ENCODE data around the gene TASP1.

DNA sequence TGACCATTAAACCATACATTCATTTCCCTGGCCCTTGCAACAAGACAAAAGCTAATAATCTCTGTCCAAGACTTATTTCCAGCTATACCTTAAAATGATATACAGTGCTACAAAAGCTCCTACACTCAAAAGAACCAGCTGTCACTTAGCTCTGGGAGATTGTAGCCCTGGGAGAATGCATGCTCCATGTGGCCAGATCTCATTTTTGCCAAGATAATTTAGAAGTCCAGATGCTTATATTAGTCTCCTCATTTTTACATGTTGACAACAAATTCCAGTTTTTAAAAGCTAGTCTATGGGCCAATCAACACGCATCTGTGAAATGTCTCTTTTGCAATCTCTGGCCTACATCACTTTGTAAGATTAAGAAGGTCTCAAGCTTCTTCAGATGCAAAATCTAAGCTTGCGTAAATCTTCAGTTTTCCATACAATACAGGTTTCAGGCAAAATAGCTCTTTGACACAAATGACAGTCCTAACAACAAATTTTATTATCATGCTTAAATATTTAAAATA, 27.1 kb downstream of the TASP1 start:
- no peak for TF ChIP-seq EZH2 (IDR thresholded peaks at IDR 0.05; ENCODE audit: low read depth)
- TF ChIP-seq, protein P1, sequence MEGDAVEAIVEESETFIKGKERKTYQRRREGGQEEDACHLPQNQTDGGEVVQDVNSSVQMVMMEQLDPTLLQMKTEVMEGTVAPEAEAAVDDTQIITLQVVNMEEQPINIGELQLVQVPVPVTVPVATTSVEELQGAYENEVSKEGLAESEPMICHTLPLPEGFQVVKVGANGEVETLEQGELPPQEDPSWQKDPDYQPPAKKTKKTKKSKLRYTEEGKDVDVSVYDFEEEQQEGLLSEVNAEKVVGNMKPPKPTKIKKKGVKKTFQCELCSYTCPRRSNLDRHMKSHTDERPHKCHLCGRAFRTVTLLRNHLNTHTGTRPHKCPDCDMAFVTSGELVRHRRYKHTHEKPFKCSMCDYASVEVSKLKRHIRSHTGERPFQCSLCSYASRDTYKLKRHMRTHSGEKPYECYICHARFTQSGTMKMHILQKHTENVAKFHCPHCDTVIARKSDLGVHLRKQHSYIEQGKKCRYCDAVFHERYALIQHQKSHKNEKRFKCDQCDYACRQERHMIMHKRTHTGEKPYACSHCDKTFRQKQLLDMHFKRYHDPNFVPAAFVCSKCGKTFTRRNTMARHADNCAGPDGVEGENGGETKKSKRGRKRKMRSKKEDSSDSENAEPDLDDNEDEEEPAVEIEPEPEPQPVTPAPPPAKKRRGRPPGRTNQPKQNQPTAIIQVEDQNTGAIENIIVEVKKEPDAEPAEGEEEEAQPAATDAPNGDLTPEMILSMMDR (conservative IDR thresholded peaks at IDR 0.05), result no peak

Data from PC-9 (cell line).